Measurements from ENCODE around the gene UNKL.

UNKL gene

DNA sequence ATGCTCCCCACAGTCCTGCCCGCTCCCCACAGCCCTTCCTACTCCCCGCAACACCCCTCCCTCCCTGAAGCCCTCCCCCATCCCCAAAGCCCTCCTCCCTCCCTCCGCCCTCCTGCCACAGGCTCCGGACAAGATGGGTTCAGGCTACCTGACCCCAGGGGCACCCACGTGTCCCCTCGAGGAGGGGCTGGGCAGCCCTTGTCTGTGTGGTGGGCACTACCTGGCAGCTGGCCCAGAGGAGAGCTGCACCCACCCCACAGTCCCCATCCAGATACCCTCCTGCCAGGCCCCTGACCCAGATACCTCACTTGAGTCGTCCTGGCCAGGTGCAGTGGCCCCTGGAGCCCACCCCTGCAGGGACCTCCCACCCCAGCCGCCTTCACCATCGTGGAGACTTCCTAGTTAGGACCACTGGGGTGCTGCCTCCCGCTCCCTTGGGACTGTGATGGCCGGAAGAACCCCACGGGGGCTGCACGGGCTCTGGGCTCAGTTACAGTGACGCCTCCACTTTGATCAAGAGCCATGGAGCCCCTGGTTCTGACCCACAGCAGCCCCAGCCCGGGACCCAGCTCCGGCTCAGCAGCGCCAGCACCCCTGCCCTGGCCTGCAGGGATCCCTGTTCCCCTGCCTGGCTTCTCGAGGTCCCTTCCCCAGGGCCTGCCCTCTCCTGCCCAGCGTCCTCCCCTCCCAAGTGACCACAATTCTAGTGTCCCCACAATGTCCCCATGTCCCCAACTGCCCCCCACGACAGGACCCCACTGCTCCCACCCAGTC is 17.2 kb upstream of the UNKL start:
- FAIRE-seq: no peak
- DNase-seq (ENCODE audit: low spot score): no peak

DNA sequence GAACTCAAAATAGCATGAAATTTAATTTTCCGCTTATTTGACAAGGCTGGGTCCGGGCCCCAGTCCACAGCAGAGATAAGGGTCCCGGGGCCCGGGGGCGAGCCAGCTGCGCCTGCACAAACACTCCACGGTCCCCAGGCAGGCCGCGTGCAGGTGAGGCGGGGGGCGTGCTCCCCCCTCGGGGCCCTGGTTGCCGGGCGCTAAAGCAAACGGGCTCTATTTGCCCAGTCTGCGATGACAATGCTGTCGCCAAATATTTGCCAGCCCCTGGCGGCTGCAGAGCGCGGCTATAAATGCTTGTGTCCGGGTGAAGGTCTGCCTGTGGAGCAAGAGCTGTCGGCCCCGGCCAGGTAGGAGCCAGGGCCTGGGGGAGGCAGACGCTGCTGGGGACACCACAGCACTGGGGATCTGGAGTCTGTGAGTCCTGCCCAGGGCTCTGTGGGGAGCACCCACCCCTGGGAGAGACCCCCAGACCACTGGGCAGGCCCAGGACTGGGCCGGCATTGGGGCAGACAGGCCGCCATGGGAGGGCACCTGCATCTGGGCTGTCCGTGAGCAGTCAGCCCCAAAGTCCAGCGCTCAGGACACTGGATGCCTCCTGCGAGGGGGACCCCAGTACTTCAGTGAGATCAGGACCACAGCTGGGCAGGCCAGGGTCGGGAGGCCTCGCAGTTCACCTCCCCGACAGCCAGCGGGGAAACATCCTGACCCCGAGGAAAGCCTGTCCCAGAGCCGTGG is 16.4 kb upstream of the UNKL start, which contains the start of gene PERCC1:
PERCC1 (plus strand) TSS at position 320 of the 738 bp plus-strand sequence. CDS start 1,516 bp downstream, outside the sequence.
- no peak for FAIRE-seq
- DNase-seq (ENCODE audit: low spot score): no peak

DNA sequence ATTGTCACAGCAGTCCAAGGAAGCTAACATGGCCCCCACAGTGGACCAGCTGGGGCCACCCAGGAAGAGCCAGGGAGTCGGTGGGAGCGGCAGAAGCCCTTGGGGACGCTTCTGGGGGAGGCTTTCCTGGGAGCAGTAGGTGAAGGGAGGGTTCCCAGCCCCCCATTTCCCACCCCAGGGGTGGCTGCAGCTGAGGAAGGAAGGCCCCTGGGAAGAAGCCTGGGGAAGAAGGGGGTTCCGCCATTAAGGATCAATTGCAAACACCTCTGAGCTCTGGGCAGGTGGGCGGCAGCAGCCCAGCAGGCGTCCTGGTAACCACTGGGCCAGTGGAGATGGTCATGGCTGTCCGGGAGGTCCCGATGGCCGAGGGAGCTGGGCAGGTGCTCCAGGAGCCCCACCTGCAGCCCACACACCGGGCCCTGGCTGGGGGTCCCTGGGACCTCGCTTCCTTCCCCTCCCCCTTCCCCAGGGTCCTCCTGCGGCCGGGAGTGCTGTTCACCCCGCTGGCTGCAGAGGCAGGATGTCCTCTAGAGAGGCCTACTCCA is 15.8 kb upstream of the UNKL start:
- DNase-seq (ENCODE audit: low spot score) (no peak), FAIRE-seq (no peak)

DNA sequence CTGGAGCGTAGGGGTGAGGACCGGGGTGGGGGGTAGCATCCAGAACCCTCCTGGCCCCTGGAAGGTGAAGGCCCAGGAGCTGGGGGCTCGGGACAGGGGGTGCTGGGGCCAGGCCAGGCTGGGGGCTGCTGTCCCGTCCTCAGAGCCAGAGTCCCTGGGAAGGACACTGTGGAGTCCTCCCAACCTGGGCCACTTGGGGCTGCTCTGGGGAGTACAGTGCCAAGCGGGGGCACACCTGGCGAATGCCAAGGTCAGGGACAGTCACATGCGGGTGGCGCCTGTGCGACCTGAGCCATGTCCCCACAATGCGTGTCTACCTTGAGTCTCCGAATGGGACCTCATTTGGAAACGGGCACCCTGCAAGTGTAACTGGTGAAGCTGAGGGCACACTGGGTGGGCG is 15.1 kb upstream of the UNKL start:
- FAIRE-seq (no peak), DNase-seq (ENCODE audit: low spot score) (no peak)

DNA sequence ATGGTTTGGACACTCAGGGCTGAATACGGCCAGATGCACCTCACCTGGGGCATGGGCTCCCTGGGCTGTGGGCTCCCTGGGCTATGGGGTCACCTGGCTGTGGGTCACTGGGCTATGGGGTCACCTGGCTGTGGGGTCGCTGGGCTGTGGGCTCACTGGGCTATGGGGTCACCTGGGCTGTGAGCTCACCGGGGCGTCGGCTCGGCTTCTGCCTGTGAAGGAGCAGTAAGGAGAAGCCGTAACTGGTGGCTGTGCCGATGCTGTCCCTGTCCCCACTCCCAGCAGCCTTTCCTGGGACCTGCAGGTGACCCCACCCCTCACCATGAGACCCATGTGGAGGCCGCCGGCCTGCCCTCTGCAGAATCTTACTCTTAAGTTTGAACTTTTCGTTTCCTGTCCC is 14.5 kb upstream of the UNKL start:
- FAIRE-seq: no peak
- no peak for DNase-seq (ENCODE audit: low spot score)

DNA sequence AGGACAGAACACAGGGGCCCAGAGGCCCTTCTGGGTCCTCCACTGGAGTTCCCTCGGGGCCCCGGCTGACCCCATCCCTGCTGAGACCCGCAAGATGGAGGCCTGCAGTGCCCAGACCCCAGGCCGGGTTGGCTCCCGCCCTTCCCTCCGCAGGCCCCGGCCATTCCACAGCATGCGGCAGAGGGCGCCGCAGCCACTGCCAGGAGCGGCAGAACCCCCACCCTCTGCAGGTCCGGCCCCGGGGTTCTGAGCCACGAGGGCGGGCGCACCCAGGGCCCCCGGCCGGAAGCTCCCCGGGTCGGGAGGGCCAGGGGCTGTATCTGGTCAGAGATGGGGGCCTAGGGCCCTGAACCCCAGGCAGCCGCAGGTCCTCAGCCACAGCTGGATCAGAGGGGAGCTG is 14.0 kb upstream of the UNKL start:
- DNase-seq (ENCODE audit: low spot score): no peak
- FAIRE-seq: no peak

DNA sequence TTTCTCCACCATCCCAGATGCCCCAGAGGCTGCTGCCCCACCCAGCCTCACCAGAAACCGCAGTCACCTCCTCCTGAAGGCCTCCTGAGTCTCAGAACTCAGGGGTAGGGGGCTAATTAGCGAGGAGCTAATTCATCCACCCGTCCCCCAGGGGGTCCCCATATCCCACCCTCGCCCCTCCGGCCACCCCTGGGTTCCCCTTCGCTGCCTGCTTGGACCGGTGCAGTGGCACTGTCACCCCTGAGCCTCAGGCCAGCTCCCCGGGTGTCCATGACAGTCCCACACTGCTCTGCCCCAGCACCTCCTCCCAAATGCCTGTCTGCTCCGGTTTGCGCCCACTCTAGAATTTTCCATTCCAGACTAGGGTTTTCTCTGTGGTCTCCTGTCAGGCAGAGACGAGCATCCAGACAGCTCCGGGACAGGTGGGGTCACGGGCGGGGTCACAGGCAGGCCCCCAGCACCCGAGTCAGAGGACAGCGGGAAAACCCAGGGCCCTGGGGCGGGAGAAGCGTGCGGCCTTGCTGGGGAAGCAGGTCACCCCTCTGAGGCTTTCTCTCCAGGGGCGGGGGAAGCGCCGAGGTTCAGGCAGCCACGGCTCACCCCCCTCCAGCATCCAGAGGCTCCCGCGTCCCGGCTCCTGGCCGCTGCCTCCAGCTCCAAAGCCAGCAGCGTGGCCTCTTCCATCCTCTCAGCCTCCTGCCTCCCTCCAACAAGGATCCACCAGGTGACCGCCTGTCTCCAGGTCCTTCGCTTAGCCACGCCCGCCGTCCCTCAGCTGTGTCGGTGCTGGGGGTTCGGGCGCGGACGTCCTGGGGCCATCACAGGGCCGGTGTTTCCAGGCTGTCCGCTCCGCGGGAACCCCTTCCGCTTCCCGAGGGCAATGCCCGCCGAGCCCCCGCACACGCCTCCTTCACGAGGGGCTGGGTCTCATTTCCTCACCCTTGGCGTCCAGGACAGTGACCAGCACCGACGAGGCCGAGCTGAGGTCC is 13.3 kb upstream of the UNKL start:
- DNase-seq (ENCODE audit: low spot score) (no peak), FAIRE-seq (no peak)

DNA sequence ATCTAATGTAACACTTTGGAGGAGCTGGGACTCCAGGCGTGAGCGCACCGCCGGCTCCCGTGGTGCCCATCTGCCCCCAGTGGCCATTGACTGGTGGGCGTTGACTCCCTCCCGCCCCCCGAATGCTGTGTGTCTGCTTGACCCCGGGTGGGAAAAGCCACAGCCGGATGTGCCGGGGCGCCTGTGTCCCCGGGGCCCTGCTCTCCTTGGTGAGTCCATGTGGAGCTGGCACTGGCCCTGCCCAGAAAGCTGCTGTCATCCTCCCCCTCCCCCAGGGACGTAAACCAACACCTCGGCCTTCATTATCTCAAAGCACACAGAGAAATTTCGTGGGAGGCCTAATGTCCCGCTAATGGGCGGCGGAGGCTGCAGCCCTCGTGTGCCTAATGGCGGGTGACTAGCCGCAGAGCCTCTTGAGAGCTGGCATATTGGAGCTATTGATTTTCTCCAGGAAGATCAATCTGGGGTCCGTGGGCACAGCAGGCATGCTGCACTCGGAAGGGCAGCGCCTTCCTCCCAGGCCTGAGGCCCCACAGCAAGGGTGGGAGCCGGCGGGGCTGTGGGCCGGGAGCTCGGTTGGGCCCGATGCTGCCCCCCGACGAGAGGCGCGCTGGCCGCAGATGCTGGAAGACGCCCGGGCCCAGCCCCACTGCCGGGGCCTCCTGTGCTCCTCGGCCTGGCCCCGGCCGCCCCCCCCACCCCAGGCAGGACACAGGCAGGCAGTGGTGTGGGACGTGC is 12.4 kb upstream of the UNKL start:
- no peak for FAIRE-seq
- no peak for DNase-seq (ENCODE audit: low spot score)

DNA sequence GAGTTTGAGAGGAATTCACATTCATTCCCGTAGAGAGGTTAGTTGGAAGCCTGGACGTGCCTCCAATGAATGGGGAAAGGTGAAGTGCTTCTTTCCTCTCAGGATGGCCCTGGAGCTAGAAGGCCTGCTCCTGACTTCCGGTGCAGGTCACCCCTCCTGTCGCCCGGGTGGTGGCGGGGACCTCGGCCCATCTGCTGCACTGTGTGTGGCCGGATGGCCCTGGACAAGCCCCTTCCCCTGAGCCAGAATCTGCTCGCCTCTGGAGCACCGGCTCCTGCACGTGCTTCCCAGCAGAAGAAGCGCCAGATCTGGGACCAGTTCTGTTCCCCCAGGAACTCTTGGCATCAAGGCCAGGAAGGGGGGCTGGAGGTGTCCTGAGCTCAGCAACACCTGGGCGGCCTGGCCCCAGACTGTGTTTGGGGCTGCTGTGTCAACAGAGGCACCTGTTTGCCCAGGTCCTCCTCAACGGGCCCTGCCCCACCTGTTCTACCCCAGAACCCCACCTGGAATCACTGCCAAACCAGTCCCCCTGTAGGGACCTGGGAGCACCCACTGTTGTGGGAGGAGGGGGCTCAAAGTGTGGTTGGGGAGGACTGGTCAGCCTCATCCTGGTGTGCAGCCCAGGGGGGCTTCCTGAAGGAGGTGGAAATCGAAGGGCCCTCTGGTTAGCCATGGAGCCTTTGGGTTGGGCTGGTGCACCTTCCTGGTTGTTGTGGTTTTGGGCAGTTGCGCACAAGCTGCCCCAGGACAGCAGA is 11.3 kb upstream of the UNKL start:
- DNase-seq (ENCODE audit: low spot score) (no peak), FAIRE-seq (no peak)

DNA sequence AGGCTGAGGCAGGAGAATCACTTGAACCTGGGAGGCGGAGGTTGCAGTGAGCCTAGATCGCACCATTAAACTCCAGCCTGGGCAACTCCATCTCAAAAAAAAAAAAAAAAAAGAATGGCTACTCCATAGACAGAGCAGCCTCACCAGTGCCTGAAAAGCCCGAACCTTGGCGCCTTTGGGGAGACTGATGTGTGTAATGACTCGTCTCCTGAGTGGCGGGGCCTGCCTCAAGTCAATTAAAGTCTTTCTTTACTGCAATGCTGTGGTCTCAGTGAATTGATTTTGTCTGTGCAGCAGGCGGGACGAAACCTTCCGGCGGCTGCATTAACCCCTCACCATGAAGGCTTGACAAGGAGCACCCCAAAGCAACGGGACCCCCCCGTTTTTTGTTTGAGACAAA is 9.5 kb upstream of the UNKL start:
- FAIRE-seq (no peak), DNase-seq (ENCODE audit: low spot score) (no peak)

DNA sequence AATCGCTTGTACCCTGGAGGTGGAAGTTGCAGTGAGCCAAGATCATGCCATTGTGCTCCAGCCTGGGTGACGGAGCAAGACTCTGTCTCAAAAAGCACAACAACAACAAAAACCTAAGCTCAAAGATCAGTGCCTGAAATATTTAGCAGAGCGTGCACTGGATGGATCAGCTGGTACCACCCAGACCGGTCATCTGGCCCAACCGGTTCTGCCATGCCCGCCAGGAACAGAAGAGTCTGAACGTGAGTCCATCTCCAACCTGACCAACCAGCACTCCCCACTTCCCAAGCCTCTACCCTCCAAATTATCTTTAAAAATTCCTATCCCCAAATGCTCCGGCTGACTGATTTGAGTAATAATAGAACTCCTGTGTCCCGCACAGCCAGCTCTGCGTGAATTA is 7.6 kb upstream of the UNKL start:
- DNase-seq (ENCODE audit: low spot score): no peak
- FAIRE-seq: no peak

DNA sequence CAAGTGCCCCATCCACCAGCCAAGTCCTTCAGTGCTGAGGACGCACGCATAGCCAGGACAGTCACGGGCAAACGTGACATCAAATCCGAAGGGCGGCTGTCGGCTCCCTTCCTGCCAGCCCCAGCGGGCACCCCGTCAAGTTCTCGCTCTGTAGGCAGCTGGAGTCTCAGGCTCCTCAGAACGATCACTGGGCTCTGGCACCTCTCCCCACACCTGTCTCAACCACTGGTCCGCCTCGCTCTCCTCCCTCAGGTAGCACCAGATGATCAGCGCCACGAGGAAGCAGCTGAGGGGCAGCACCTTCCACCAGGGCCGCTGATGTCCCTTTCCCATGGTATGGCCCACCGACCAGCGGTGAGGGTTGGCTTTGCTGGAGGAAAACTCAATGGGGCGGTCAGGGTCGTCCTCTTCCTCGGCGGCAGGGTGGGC is 5.6 kb upstream of the UNKL start:
- DNase-seq (ENCODE audit: low spot score) (no peak), FAIRE-seq (no peak)

DNA sequence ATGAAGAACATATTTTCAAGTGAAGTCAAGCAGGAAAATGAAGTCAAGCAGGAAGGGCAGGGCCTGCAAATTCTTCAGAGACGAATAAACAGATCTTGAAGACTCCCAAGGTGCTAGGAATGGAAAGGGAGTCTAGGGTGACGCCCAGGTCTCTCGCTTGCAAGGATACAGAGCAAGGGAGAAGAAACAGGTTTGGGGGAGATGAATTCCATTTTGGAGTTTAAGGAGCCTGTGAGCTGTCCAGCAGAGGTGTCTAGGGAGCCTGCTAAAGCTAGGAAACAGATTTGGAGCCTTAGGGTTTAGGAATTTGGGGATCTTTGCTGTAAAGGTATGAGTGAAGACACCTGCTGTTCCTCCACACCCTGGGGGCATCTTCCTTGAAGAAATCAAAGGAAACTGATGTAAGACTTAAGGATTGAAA is 2.0 kb upstream of the UNKL start:
- DNase-seq (ENCODE audit: low spot score): no peak
- FAIRE-seq: no peak

DNA sequence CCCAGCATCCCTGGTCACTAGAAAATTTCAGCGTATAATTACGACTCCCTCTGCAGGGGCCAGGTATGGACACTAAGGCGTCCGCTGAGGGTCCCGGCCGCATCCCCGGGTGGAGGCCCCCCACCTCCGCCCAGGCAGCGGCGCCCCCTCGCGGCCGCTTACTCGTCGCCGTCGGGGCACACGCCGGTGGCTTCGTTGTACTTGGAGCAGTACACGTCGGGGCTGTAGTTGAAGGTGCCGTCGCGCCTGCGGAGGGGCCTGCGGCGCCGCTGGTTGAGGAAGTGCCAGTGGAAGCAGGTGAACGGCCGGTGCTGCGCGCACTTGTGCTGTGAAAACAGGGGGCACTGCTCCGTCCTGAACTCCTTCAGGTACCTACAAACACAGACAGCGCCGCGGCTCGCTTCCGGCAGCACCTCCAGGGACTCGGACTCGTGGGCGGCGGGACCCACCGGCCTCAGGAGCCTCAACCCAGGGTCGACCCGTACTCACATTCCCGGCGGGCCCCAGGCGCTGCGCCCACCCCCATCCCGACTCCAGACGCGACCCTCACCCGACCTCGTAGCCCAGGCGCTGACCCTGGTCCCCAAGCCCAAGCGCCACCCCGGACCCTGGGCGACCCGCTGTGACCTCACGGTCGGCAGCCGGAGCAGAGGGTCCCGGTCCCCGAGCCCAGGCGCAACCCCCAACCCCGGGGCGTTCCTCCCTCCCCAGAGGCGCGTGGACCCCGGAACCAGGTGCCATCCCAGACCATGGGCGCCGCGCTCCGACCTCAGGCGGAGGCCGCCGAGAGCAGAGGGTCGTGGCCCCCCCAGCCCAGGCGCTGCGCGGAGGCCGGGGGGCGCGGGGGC is 596 bp downstream of the UNKL start:
- DNase-seq (ENCODE audit: low spot score) (peak; percentile 81), FAIRE-seq (no peak)

DNA sequence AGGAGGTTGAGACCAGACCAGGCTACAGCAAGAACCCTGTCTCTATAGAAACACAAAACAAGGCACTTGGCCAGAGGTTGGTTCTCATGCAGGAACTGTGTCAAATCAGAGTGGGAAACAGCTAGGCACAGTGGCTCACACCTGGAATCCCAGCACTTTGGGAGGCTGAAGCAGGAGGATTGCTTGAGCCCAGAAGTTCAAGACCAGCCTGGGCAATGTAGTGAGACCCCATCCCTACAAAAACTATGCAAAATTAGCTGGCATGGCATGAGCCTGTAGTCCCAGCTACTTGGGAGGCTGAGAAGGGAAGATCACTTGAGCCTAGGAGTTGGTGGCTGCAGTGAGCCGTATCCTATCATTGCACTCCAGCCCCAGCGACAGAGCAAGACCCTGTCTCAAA is 1.7 kb downstream of the UNKL start:
- DNase-seq (ENCODE audit: low spot score): no peak
- no peak for FAIRE-seq

DNA sequence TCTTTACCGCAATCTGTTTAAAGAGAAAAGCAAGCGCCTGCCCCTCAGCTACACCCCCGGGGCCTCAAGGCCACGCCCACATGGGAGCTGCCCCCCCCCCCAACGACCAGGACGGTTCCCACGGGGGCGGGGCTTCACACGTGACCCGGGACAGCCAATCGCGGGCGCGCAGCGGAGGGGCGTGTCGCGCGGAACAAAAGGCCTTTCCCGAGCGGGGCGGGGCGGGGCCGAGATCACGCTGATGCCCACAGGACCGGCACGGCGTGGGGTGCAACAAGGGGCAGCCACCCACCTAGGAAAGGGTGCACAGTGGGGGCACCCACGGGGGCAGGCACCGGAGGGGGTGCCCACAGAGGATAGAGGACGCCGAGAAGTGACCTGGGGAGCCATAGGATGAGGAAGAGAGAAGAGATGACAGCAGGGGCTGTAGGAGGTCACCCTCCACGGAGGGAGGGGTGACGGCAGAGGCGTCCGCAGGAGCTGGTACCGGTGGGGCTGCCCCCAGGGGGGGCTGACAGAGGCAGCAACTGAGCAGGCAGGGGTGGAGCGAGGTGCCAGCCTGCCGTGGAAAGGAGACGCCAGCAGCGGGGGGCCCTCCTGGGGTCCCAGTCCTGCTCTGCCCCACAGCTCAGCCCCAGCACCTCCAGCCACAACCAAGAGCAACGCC is 6.2 kb downstream of the UNKL start:
- FAIRE-seq (peak; percentile 83), DNase-seq (ENCODE audit: low spot score) (peak; percentile 96)

DNA sequence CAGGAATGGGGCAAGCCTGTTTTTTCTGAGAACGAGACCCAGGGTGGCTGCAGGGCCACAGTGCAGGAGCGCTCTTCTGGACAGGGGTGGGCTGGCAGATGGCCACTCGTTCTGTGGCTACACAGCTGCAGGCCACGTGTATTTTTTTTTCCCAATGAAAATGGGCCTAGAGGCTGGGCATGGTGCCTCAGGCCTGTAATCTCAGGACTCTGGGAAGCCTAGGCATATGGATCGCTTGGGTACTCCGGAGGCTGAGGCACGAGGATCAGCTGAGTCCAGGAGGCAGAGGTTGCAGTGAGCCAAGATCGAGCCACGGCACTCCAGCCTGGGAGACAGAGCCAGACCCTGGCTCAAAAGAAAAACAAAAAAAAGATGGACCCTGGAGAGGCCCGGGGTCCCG is 6.8 kb downstream of the UNKL start:
- FAIRE-seq: no peak
- DNase-seq (ENCODE audit: low spot score): no peak

DNA sequence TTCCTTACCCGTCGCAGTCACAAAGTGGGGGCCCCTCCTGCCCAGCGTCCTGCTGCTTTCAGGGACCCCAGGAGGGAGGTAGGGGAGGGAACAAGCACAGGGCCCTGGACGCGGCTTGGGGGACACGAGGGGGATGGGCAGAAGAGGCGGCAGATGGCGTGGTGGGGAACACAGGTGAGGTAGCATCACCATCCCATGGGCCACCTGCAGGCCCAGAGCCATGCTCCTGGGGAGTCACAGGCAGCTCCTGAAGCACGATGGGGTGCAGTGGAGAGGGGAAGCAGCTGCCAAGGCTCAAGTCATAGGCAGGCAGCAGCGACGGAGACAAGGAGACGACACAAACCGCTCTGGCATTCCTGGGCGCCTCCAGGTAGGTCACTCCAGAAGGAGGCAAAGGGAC is 10.8 kb downstream of the UNKL start:
- no peak for FAIRE-seq
- DNase-seq (ENCODE audit: low spot score): no peak
